Heart left ventricle (tissue), 13 donors: ENCODE data around the gene OPCML.

Source experiments
- CTCF ChIP-seq, 12 donors: fragments of 200-600 bp; sonication (generic) in 4 of 12; IDR thresholded peaks; one replicate each; pipeline versions ENCODE4 v1.5.0 to v1.8.0; 2018 to 2022; ENCODE audit warnings: antibody characterized with exemption in 12 of 12, mild to moderate bottlenecking in 5 of 12
- POLR2A ChIP-seq, 2 donors: fragments of 450-650 bp; IDR thresholded peaks; one replicate each; pipeline ENCODE4 v1.6.1; 2017; ENCODE audit warnings: antibody characterized with exemption in 2 of 2, mild to moderate bottlenecking in 2 of 2, moderate library complexity in 2 of 2
- donor health status: ischemic (EF 13 %, LVEDD 7.1; RV severe dilation, severe dysfunction).
- donor health status: DM: no; HTN: yes; CAD: no.
- donor health status: DM: no; HTN: no; CAD: no.
- donor health status: ischemic (EF 25% LVEDD 6.9; RV normal size, moderate dysfunction).
- donor health status: ischemic (EF 25% LVEDD 5.7; RV mildly dilated, moderate dysfunction).
- donor health status: ischemic (EF 35%, LVEDD 5.7; RV mildly dilated, moderate dysfunction).
- donor health status: nonischemic (EF 11% LVEDD 7.7; RV severe dilation, severe dysfunction).
- donor health status: DM: yes; HTN: yes; CAD: no.
- donor health status: PGD.
- donor health status: ischemic (EF 29% LVEDD 5.4; RV normal size, mild dysfunction).
- donor health status: nonischemic (EF 23%, LVEDD 6.1; RV moderate dilation, normal function).

GRCh38 chr11:133041181-133041580 is 491.1 kb downstream of the OPCML start:
- TF ChIP-seq CTCF (IDR thresholded peaks at IDR 0.05) (no peak), POLR2A (IDR thresholded peaks at IDR 0.05) (no peak)
